ENCODE data around the gene TMED3. TPM values are rescaled to one million over a fixed set of nuclear protein-coding genes. Genes with fewer than 3 reads are reported as not detected.

Gene TMED3
- total RNA-seq, 2 experiments from 2014 or later: 35.3 to 41.8 TPM

Other genes starting within 250 kb of the TMED3 start
- gene RASGRF1, start 220.3 kb upstream of the TMED3 start, total RNA-seq: under 1 TPM in 1 of 2 experiments, not detected in 1; 0.02 TPM
- gene ANKRD34C, start 28.4 kb upstream of the TMED3 start, total RNA-seq: not detected
- gene MINAR1, start 121.2 kb downstream of the TMED3 start, total RNA-seq: under 1 TPM; 0.47 to 0.99 TPM

Data from activated CD8-positive, alpha-beta memory T cell treated with anti-CD3 and anti-CD28 coated beads, Interleukin-2, amount 10 ng/mL, durations not matched to agents 7 days and 5 days (primary cell).